Measurements from ENCODE around the gene SF3A2.

DNA sequence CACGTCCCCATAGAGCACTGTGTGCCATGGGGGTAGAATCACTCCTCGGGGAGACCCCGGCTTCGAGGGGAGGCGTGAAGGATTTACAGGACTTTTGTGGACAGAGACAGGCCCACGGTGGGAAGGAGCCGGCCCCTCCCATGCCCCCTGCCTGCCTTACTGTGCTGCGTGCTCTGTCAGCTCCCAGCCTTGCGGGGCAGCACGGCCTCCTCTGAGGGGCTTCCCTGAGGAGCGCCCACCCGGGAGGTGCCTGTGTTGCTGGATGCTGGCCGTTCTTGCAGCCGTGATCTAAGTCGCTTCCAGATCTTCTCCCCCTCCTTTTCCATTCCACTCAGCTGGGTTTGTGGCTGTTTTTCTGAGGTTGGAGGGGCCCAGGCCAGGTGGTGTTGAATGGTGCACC, 29.6 kb upstream of the SF3A2 start:
- TF ChIP-seq CTCF (conservative IDR thresholded peaks at IDR 0.05) (no peak), ZFX (IDR thresholded peaks at IDR 0.05) (no peak)

All from C4-2B (cell line).